GM12872 (cell line): ENCODE measurements around the gene ZNF805.

ENCODE experiments used
- CTCF ChIP-seq: IDR thresholded peaks from 3 replicates; pipeline ENCODE4 v1.5.1; 2011; ENCODE audit warnings: low read depth, mild to moderate bottlenecking, low read length, moderate library complexity; ENCODE audit not compliant: insufficient read depth

The ZNF805 gene

GRCh38 chr19:57245959-57246358 is 5.5 kb downstream of the ZNF805 start:
- no peak for TF ChIP-seq CTCF

- no peak for TF ChIP-seq CTCF
Observed at GRCh38 chr19:57248646-57249045, 8.2 kb downstream of the ZNF805 start.

- TF ChIP-seq CTCF: no peak
Observed at GRCh38 chr19:57249329-57249728, 8.9 kb downstream of the ZNF805 start.

GRCh38 chr19:57262044-57262443 is 21.6 kb downstream of the ZNF805 start:
- TF ChIP-seq CTCF: no peak

GRCh38 chr19:57263244-57263741 is 22.9 kb downstream of the ZNF805 start:
- no peak for TF ChIP-seq CTCF

GRCh38 chr19:57267291-57267690 is 26.9 kb downstream of the ZNF805 start:
- TF ChIP-seq CTCF: no peak

GRCh38 chr19:57269515-57270250 is 29.3 kb downstream of the ZNF805 start:
- TF ChIP-seq CTCF: no peak
